Posterior cingulate gyrus (tissue), 11 donors: ENCODE results near the gene GABRG1.

ENCODE experiments used
- DNase-seq, 10 donors: peaks; one replicate each; pipeline versions ENCODE4 v3.0.0 to v3.0.0-alpha.2; 2020 to 2021; ENCODE audit warnings: mixed read lengths in 3 of 10
- intact Hi-C: fragments of 100-400 bp; cut with DNase I; formaldehyde crosslinking; loops from one replicate; pipeline ENCODE4 v1.15.1; 2023

GABRG1 gene

GRCh38 chr4:46123913-46124755 lies at the start of gene GABRG1:
GABRG1 (minus strand) TSS chr4:46124054; CDS start chr4:46123913, 141 bp downstream.
- intact Hi-C loops = no loop called here
- peak in 9 of 10 donors; percentile 27 to 93 (median 55) for DNase-seq

GRCh38 chr4:46146993-46147392 lies 23.1 kb upstream of the GABRG1 start:
- DNase-seq = no peak
- intact Hi-C loops = no loop called here

- DNase-seq = no peak
- intact Hi-C loops = no loop called here
Observed at GRCh38 chr4:46131498-46132057, 7.7 kb upstream of the GABRG1 start.

GRCh38 chr4:46124773-46125413 lies 1.0 kb upstream of the GABRG1 start:
- intact Hi-C loops = no loop called here
- peak; percentile 29 to 94 (median 70) for DNase-seq

- intact Hi-C loops = no loop called here
- no peak for DNase-seq
Observed at GRCh38 chr4:46081674-46082073, 42.2 kb downstream of the GABRG1 start.

GRCh38 chr4:46081248-46081647 lies 42.6 kb downstream of the GABRG1 start:
- intact Hi-C loops = no loop called here
- DNase-seq = no peak

GRCh38 chr4:46073778-46074177 lies 50.1 kb downstream of the GABRG1 start:
- intact Hi-C loops = no loop called here
- DNase-seq = no peak

- intact Hi-C loops = no loop called here
- DNase-seq = no peak
Observed at GRCh38 chr4:46051392-46051791, 72.5 kb downstream of the GABRG1 start.

GRCh38 chr4:46032056-46032455 lies 91.8 kb downstream of the GABRG1 start:
- no peak for DNase-seq
- intact Hi-C loops = no loop called here

GRCh38 chr4:46016306-46016705 lies 107.5 kb downstream of the GABRG1 start:
- intact Hi-C loops = no loop called here
- DNase-seq = no peak

GRCh38 chr4:45992728-45993127 lies 131.1 kb downstream of the GABRG1 start:
- no peak for DNase-seq
- intact Hi-C loops = no loop called here

- intact Hi-C loops = no loop called here
Observed at GRCh38 chr4:45989775-45990174, 134.1 kb downstream of the GABRG1 start.

GRCh38 chr4:45987858-45988257 lies 136.0 kb downstream of the GABRG1 start:
- no peak for DNase-seq
- intact Hi-C loops = no loop called here

More at GRCh38 chr4:45989775-45990174, 134.1 kb downstream of the GABRG1 start:
- no peak for DNase-seq
